HG03060 (cell line): Measurements from ENCODE around the gene FRMPD4.

Experiments used
- ATAC-seq: cut with Tn5 transposase; IDR thresholded peaks from one replicate; pipeline ENCODE4 v1.9.1; 2021; ENCODE audit warnings: low read depth, moderate number of reproducible peaks; ENCODE audit not compliant: unreplicated experiment

The FRMPD4 gene

GRCh38 chrX:12360383-12360782 is 222.1 kb downstream of the FRMPD4 start:
- ATAC-seq = no peak

- no peak for ATAC-seq
Observed at GRCh38 chrX:12360986-12361598, 222.8 kb downstream of the FRMPD4 start.

GRCh38 chrX:12363216-12363615 is 224.9 kb downstream of the FRMPD4 start:
- ATAC-seq = no peak

GRCh38 chrX:12366440-12366839 is 228.2 kb downstream of the FRMPD4 start:
- ATAC-seq = no peak

- ATAC-seq = no peak
Observed at GRCh38 chrX:12367254-12367653, 229.0 kb downstream of the FRMPD4 start.

- ATAC-seq = no peak
Observed at GRCh38 chrX:12370497-12370986, 232.3 kb downstream of the FRMPD4 start.

GRCh38 chrX:12372111-12372510 is 233.8 kb downstream of the FRMPD4 start:
- no peak for ATAC-seq

- no peak for ATAC-seq
Observed at GRCh38 chrX:12374286-12374685, 236.0 kb downstream of the FRMPD4 start.

GRCh38 chrX:12378253-12378652 is 240.0 kb downstream of the FRMPD4 start:
- ATAC-seq = no peak

- no peak for ATAC-seq
Observed at GRCh38 chrX:12378706-12379105, 240.4 kb downstream of the FRMPD4 start.

- no peak for ATAC-seq
Observed at GRCh38 chrX:12379671-12380070, 241.4 kb downstream of the FRMPD4 start.

- ATAC-seq = no peak
Observed at GRCh38 chrX:12383196-12383595, 244.9 kb downstream of the FRMPD4 start.

GRCh38 chrX:12390301-12390700 is 252.0 kb downstream of the FRMPD4 start:
- no peak for ATAC-seq

- no peak for ATAC-seq
Observed at GRCh38 chrX:12396584-12396983, 258.3 kb downstream of the FRMPD4 start.

- no peak for ATAC-seq
Observed at GRCh38 chrX:12400218-12400617, 261.9 kb downstream of the FRMPD4 start.

GRCh38 chrX:12401252-12401651 is 263.0 kb downstream of the FRMPD4 start:
- ATAC-seq = no peak

GRCh38 chrX:12403474-12404082 is 265.3 kb downstream of the FRMPD4 start:
- ATAC-seq = no peak

- no peak for ATAC-seq
Observed at GRCh38 chrX:12405306-12405705, 267.0 kb downstream of the FRMPD4 start.

GRCh38 chrX:12410523-12410922 is 272.2 kb downstream of the FRMPD4 start:
- no peak for ATAC-seq

GRCh38 chrX:12411831-12412230 is 273.6 kb downstream of the FRMPD4 start:
- ATAC-seq = no peak

- no peak for ATAC-seq
Observed at GRCh38 chrX:12412561-12412960, 274.3 kb downstream of the FRMPD4 start.

GRCh38 chrX:12419591-12419990 is 281.3 kb downstream of the FRMPD4 start:
- no peak for ATAC-seq
